ENCODE results near the gene CTTNBP2.

The CTTNBP2 gene

GRCh38 chr7:117780832-117781231 lies 92.4 kb downstream of the CTTNBP2 start:
- DNase-seq: no peak

GRCh38 chr7:117777335-117778142 lies 95.7 kb downstream of the CTTNBP2 start:
- no peak for DNase-seq

GRCh38 chr7:117776224-117776623 lies 97.0 kb downstream of the CTTNBP2 start:
- no peak for DNase-seq

- DNase-seq: no peak
These were observed 97.4 kb downstream of the CTTNBP2 start for GRCh38 chr7:117775801-117776200.

GRCh38 chr7:117774943-117775342 lies 98.3 kb downstream of the CTTNBP2 start:
- no peak for DNase-seq

- no peak for DNase-seq
These were observed 100.8 kb downstream of the CTTNBP2 start for GRCh38 chr7:117772421-117772820.

GRCh38 chr7:117771756-117772155 lies 101.5 kb downstream of the CTTNBP2 start:
- DNase-seq: no peak

GRCh38 chr7:117769085-117769484 lies 104.2 kb downstream of the CTTNBP2 start:
- DNase-seq: no peak

GRCh38 chr7:117767951-117768350 lies 105.3 kb downstream of the CTTNBP2 start:
- DNase-seq: no peak

- no peak for DNase-seq
These were observed 106.3 kb downstream of the CTTNBP2 start for GRCh38 chr7:117766913-117767312.

GRCh38 chr7:117764031-117764430 lies 109.2 kb downstream of the CTTNBP2 start:
- no peak for DNase-seq

- DNase-seq: no peak
These were observed 111.2 kb downstream of the CTTNBP2 start for GRCh38 chr7:117762055-117762454.

GRCh38 chr7:117759950-117760640 lies 113.1 kb downstream of the CTTNBP2 start:
- no peak for DNase-seq

GRCh38 chr7:117757440-117757839 lies 115.8 kb downstream of the CTTNBP2 start:
- no peak for DNase-seq

GRCh38 chr7:117756586-117757085 lies 116.6 kb downstream of the CTTNBP2 start:
- no peak for DNase-seq

- no peak for DNase-seq
These were observed 118.1 kb downstream of the CTTNBP2 start for GRCh38 chr7:117755136-117755535.

- DNase-seq: no peak
These were observed 121.5 kb downstream of the CTTNBP2 start for GRCh38 chr7:117751775-117752174.

- DNase-seq: peak; percentile 68
These were observed 122.4 kb downstream of the CTTNBP2 start for GRCh38 chr7:117750612-117751563.

- DNase-seq: no peak
These were observed 131.3 kb downstream of the CTTNBP2 start for GRCh38 chr7:117741962-117742361.

GRCh38 chr7:117739085-117739484 lies 134.2 kb downstream of the CTTNBP2 start:
- no peak for DNase-seq

GRCh38 chr7:117737926-117738325 lies 135.3 kb downstream of the CTTNBP2 start:
- DNase-seq: no peak

- DNase-seq: no peak
These were observed 141.8 kb downstream of the CTTNBP2 start for GRCh38 chr7:117731455-117731854.

- no peak for DNase-seq
These were observed 142.9 kb downstream of the CTTNBP2 start for GRCh38 chr7:117730390-117730789.
